ENCODE data around the gene LTBP1.
"Not testable (repeated sequence)": the region's sequence is repeated elsewhere in the genome, so short reads cannot be mapped to it uniquely, and the experiment has no call there.

Gene LTBP1

GRCh38 chr2:33040541-33040940 lies 93.8 kb downstream of the LTBP1 start:
- no peak for DNase-seq (ENCODE audit: low spot score)

GRCh38 chr2:33042265-33042664 lies 95.5 kb downstream of the LTBP1 start:
- DNase-seq (ENCODE audit: low spot score): no peak

GRCh38 chr2:33042819-33043218 lies 96.1 kb downstream of the LTBP1 start:
- no peak for DNase-seq (ENCODE audit: low spot score)

GRCh38 chr2:33047939-33048338 lies 101.2 kb downstream of the LTBP1 start:
- DNase-seq (ENCODE audit: low spot score): no peak

- DNase-seq (ENCODE audit: low spot score): no peak
These were observed 105.0 kb downstream of the LTBP1 start for GRCh38 chr2:33051586-33052360.

GRCh38 chr2:33052361-33052735 lies 105.6 kb downstream of the LTBP1 start:
- no peak for DNase-seq (ENCODE audit: low spot score)

GRCh38 chr2:33052795-33053194 lies 106.0 kb downstream of the LTBP1 start:
- DNase-seq (ENCODE audit: low spot score): not testable (repeated sequence)

- no peak for DNase-seq (ENCODE audit: low spot score)
These were observed 109.4 kb downstream of the LTBP1 start for GRCh38 chr2:33056170-33056569.

GRCh38 chr2:33057307-33058028 lies 110.7 kb downstream of the LTBP1 start:
- DNase-seq (ENCODE audit: low spot score): not testable (repeated sequence)

GRCh38 chr2:33058716-33059470 lies 112.1 kb downstream of the LTBP1 start:
- DNase-seq (ENCODE audit: low spot score): no peak

- DNase-seq (ENCODE audit: low spot score): no peak
These were observed 112.9 kb downstream of the LTBP1 start for GRCh38 chr2:33059471-33060156.

GRCh38 chr2:33060405-33060804 lies 113.7 kb downstream of the LTBP1 start:
- DNase-seq (ENCODE audit: low spot score): no peak

GRCh38 chr2:33062665-33063250 lies 116.0 kb downstream of the LTBP1 start:
- DNase-seq (ENCODE audit: low spot score): no peak

- no peak for DNase-seq (ENCODE audit: low spot score)
These were observed 117.6 kb downstream of the LTBP1 start for GRCh38 chr2:33064349-33064801.

GRCh38 chr2:33067598-33067997 lies 120.8 kb downstream of the LTBP1 start:
- DNase-seq (ENCODE audit: low spot score): no peak

GRCh38 chr2:33068261-33068660 lies 121.5 kb downstream of the LTBP1 start:
- DNase-seq (ENCODE audit: low spot score): no peak

GRCh38 chr2:33069894-33070651 lies 123.3 kb downstream of the LTBP1 start:
- peak; percentile 19 for DNase-seq (ENCODE audit: low spot score)

GRCh38 chr2:33071591-33071990 lies 124.8 kb downstream of the LTBP1 start:
- DNase-seq (ENCODE audit: low spot score): no peak

- DNase-seq (ENCODE audit: low spot score): no peak
These were observed 125.9 kb downstream of the LTBP1 start for GRCh38 chr2:33072614-33073013.

- DNase-seq (ENCODE audit: low spot score): no peak
These were observed 126.3 kb downstream of the LTBP1 start for GRCh38 chr2:33073018-33073417.

GRCh38 chr2:33074197-33074596 lies 127.4 kb downstream of the LTBP1 start:
- no peak for DNase-seq (ENCODE audit: low spot score)
